A673 (cell line): ENCODE results near the gene FTO.

Experiments
- CTCF ChIP-seq: fragments of 300-800, 200-600 bp; sonication (generic); conservative IDR thresholded peaks from 2 replicates; pipeline ENCODE4 v1.5.1; 2017; ENCODE audit warnings: low read depth, mild to moderate bottlenecking, antibody characterized with exemption, low read length, moderate library complexity, mixed read lengths
- EZH2 ChIP-seq: fragments of 200-600 bp; sonication (generic); IDR thresholded peaks from 2 replicates; pipeline ENCODE4 v1.6.1; 2017; ENCODE audit warnings: borderline replicate concordance, low read depth, mild to moderate bottlenecking, mixed read lengths, antibody characterized with exemption, low read length; ENCODE audit not compliant: poor library complexity, severe bottlenecking

- TF ChIP-seq EZH2 (no peak), CTCF (no peak)
Observed at GRCh38 chr16:53967572-53967971, 263.6 kb downstream of the FTO start.
